Trophoblast cell (in vitro differentiated cells and primary cell): ENCODE measurements around the gene SOBP.

ENCODE experiments used
- DNase-seq, 2 donors: peaks; one replicate each; pipeline ENCODE4 v3.0.0-alpha.2; 2016
- H2AFZ ChIP-seq: 2 replicates; pipeline ENCODE4 v1.6.1; 2013; ENCODE audit warnings: low read length, moderate library complexity, mild to moderate bottlenecking; ENCODE audit not compliant: insufficient read depth, poor library complexity
- H2AK5ac ChIP-seq: 2 replicates; pipeline ENCODE4 v1.6.1; 2013; ENCODE audit warnings: mild to moderate bottlenecking, low read length
- H2BK120ac ChIP-seq: 2 replicates; pipeline ENCODE4 v1.6.1; 2013; ENCODE audit warnings: low read length, mild to moderate bottlenecking, moderate library complexity; ENCODE audit not compliant: insufficient read depth, poor library complexity
- H2BK12ac ChIP-seq: 2 replicates; pipeline ENCODE4 v1.6.1; 2013; ENCODE audit warnings: mild to moderate bottlenecking, low read length, moderate library complexity
- H2BK5ac ChIP-seq: 2 replicates; pipeline ENCODE4 v1.6.1; 2013; ENCODE audit warnings: low read length, low read depth, moderate library complexity, mild to moderate bottlenecking; ENCODE audit not compliant: poor library complexity
- H3K14ac ChIP-seq: 2 replicates; pipeline ENCODE4 v1.6.1; 2013; ENCODE audit warnings: mild to moderate bottlenecking, low read length
- H3K18ac ChIP-seq: 2 replicates; pipeline ENCODE4 v1.6.1; 2013; ENCODE audit warnings: mild to moderate bottlenecking, low read length
- H3K23ac ChIP-seq: 2 replicates; pipeline ENCODE4 v1.6.1; 2013; ENCODE audit warnings: low read length
- H3K27ac ChIP-seq: 2 replicates; pipeline ENCODE4 v1.5.1; 2013; ENCODE audit warnings: low read depth, mild to moderate bottlenecking, inconsistent platforms, low read length, moderate library complexity
- H3K27me3 ChIP-seq: 2 replicates; pipeline ENCODE4 v1.6.1; 2013; ENCODE audit warnings: inconsistent platforms, mild to moderate bottlenecking, low read length, moderate library complexity; ENCODE audit not compliant: insufficient read depth
- H3K36me3 ChIP-seq, 2 experiments: 1 replicate in 1 of 2; 2 replicates in 1 of 2; pipeline ENCODE4 v1.6.1; 2013; ENCODE audit warnings: low read length in 2 of 2, mild to moderate bottlenecking in 2 of 2, moderate library complexity in 1 of 2; ENCODE audit not compliant: insufficient read depth in 2 of 2, control insufficient read depth in 1 of 2
- H3K4ac ChIP-seq: 2 replicates; pipeline ENCODE4 v1.6.1; 2013; ENCODE audit warnings: low read depth, mild to moderate bottlenecking, low read length, moderate library complexity
- H3K4me1 ChIP-seq, 2 experiments: 1 replicate in 1 of 2; 2 replicates in 1 of 2; pipeline ENCODE4 v1.6.1; 2013; ENCODE audit warnings: low read length in 2 of 2, mild to moderate bottlenecking in 2 of 2, moderate library complexity in 1 of 2; ENCODE audit not compliant: insufficient read depth in 2 of 2, control insufficient read depth in 1 of 2
- H3K4me2 ChIP-seq: 2 replicates; pipeline ENCODE4 v1.6.1; 2013; ENCODE audit warnings: inconsistent platforms, mild to moderate bottlenecking, low read length, moderate library complexity
- H3K4me3 ChIP-seq: 2 replicates; pipeline ENCODE4 v1.5.1; 2013; ENCODE audit warnings: mild to moderate bottlenecking, low read depth, low read length, inconsistent platforms
- H3K79me1 ChIP-seq: one replicate; pipeline ENCODE4 v1.6.1; 2013; ENCODE audit warnings: low read length
- H3K79me2 ChIP-seq: 2 replicates; pipeline ENCODE4 v1.6.1; 2013; ENCODE audit warnings: low read length, mild to moderate bottlenecking; ENCODE audit not compliant: control insufficient read depth, insufficient read depth, poor library complexity
- H3K9ac ChIP-seq: 2 replicates; pipeline ENCODE4 v1.6.1; 2013; ENCODE audit warnings: mild to moderate bottlenecking, low read length
- H3K9me3 ChIP-seq: 2 replicates; pipeline ENCODE4 v1.6.1; 2013; ENCODE audit warnings: low read depth, mild to moderate bottlenecking, control low read depth, inconsistent platforms, low read length; ENCODE audit not compliant: insufficient read depth
- H4K12ac ChIP-seq: 2 replicates; pipeline ENCODE4 v1.6.1; 2013; ENCODE audit warnings: low read depth, mild to moderate bottlenecking, low read length, moderate library complexity
- H4K8ac ChIP-seq: 2 replicates; pipeline ENCODE4 v1.6.1; 2013; ENCODE audit warnings: low read depth, mild to moderate bottlenecking, low read length, moderate library complexity
- H4K91ac ChIP-seq: one replicate; pipeline ENCODE4 v1.6.1; 2013; ENCODE audit warnings: low read depth, mild to moderate bottlenecking, low read length, moderate library complexity
- WGBS: extraction: QIAGEN DNeasy Blood & Tissue Kit; methylation state at CpG from one replicate; pipeline ENCODE4 v1.1.7; 2013; ENCODE audit warnings: missing lambda C conversion rate; ENCODE audit not compliant: insufficient read length, insufficient coverage; ENCODE audit errors: extremely low coverage; 5-methylcytosine and 5-hydroxymethylcytosine counted together

Gene SOBP

DNA sequence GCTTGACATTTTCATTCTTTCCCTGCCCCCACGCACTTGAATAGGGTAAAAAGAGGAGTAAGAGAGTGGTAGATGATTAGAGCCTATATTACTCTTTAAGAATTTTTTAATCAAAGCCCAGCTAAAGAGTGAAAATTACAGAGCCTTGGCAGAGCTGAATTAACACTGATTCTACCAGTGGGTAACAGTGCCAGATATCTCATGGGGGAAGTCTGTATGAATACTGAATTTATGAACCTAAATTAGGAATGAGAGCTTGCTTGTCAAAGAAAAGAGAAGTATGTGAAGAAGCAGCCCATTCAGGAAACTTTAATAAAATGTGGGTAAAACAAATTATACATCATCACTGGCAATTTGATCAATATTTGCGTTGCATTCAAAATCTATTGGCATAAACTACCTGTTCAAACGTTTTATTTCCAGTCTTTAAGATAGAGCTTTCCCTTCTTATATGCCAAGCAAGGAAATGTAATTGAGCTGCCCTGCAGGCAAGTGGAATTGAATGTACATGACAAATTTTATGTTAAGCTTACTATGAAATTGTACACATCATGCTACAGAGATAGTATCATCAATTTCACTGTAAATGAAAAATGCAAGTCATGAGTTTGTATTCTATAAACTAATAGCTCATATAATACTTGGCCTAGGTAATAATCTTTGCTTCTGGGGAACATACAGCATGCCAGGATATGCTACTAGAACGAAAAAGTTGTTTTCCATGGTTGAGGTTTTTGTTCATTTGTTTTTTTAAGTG, 14.5 kb downstream of the SOBP start:
- H3K79me1 ChIP-seq = no peaks in the 10 kb centered on the region
- H3K27me3 ChIP-seq = no peaks in the 10 kb centered on the region
- H3K9ac ChIP-seq = no peak overlapping the region
- H4K12ac ChIP-seq = no peak overlapping the region
- H2BK12ac ChIP-seq = no peak overlapping the region
- H3K79me2 ChIP-seq = no peaks in the 10 kb centered on the region
- no peak overlapping the region for H4K91ac ChIP-seq
- no peak overlapping the region for H3K27ac ChIP-seq
- no peaks in the 10 kb centered on the region for H3K9me3 ChIP-seq
- no peak overlapping the region for H3K4me3 ChIP-seq
- H2BK120ac ChIP-seq = no peak overlapping the region
- H3K4me1 ChIP-seq = no peaks in the 10 kb centered on the region
- H4K8ac ChIP-seq = no peak overlapping the region
- H3K4ac ChIP-seq = no peak overlapping the region
- H3K23ac ChIP-seq = no peak overlapping the region
- H2BK5ac ChIP-seq = no peak overlapping the region
- H3K18ac ChIP-seq = no peak overlapping the region
- H3K14ac ChIP-seq = no peak overlapping the region
- no peaks in the 10 kb centered on the region for H3K36me3 ChIP-seq
- no peak for DNase-seq
- H3K4me2 ChIP-seq = no peak overlapping the region
- WGBS = no CpG with 5 or more reads among the region's 4 CpGs
- H2AK5ac ChIP-seq = no peak overlapping the region
- no peak overlapping the region for H2AFZ ChIP-seq

DNA sequence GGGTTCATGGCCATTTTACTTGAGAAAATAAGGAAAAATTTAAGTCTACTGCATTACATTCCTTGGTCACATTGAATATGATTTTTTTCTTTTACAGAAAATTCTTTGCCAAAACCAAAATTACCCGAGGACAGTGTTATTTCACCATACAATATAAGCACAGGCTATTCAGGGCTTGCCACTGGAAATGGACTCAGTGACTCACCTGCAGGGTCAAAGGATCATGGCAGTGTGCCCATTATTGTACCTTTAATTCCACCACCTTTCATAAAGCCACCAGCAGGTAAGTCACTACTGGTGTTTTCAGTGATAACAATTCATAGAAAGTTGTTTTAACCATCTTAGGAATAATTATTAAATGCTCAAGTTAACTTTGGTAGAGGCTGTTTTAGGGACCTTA, 16.2 kb downstream of the SOBP start:
- no CpG with 5 or more reads among the region's 1 CpG for WGBS
- DNase-seq = no peak
- no peak overlapping the region for H3K4ac ChIP-seq
- H3K27ac ChIP-seq = no peak overlapping the region
- no peaks in the 10 kb centered on the region for H3K27me3 ChIP-seq
- no peak overlapping the region for H3K4me2 ChIP-seq
- H4K8ac ChIP-seq = no peak overlapping the region
- no peak overlapping the region for H2BK120ac ChIP-seq
- no peak overlapping the region for H3K9ac ChIP-seq
- no peak overlapping the region for H3K4me3 ChIP-seq
- no peak overlapping the region for H2AFZ ChIP-seq
- no peak overlapping the region for H2AK5ac ChIP-seq
- H3K9me3 ChIP-seq = no peaks in the 10 kb centered on the region
- H3K18ac ChIP-seq = no peak overlapping the region
- no peak overlapping the region for H3K14ac ChIP-seq
- no peak overlapping the region for H4K91ac ChIP-seq
- H3K79me1 ChIP-seq = no peaks in the 10 kb centered on the region
- no peaks in the 10 kb centered on the region for H3K36me3 ChIP-seq
- no peak overlapping the region for H2BK12ac ChIP-seq
- no peaks in the 10 kb centered on the region for H3K79me2 ChIP-seq
- H2BK5ac ChIP-seq = no peak overlapping the region
- no peak overlapping the region for H4K12ac ChIP-seq
- H3K4me1 ChIP-seq = no peaks in the 10 kb centered on the region
- H3K23ac ChIP-seq = no peak overlapping the region

DNA sequence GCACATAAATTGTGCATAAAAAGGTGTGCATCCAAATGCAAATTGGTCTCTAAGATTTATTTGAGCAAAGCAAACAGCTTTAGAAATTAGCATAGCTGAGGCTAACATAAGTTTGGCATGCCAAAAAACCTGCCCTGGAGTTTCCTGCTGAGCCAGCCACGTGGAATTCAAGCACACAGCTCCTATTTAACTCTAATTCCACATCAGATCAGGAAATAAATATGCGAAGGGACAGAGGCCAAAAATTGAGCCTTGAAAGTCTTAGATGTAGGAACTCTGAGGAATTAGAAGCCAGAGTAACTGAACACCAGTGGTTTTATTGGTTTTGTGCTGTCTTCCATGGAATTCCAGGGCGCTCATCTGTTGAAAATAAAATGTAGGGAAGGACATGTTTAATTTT, 19.6 kb downstream of the SOBP start:
- Histone ChIP-seq H3K36me3 (no peaks in the 10 kb centered on the region), H4K91ac (no peak overlapping the region), H4K12ac (no peak overlapping the region), H3K4me3 (no peak overlapping the region), H3K9me3 (no peaks in the 10 kb centered on the region), H3K18ac (no peak overlapping the region), H2BK5ac (no peak overlapping the region), H3K4me2 (no peak overlapping the region), H3K4ac (no peak overlapping the region), H3K27ac (no peak overlapping the region), H3K9ac (no peak overlapping the region), H4K8ac (no peak overlapping the region), H3K79me1 (no peaks in the 10 kb centered on the region), H2AFZ (no peak overlapping the region), H3K79me2 (no peaks in the 10 kb centered on the region), H2BK12ac (no peak overlapping the region), H3K23ac (no peak overlapping the region), H2BK120ac (no peak overlapping the region), H3K27me3 (no peaks in the 10 kb centered on the region), H3K4me1 (no peaks in the 10 kb centered on the region), H3K14ac (no peak overlapping the region), H2AK5ac (no peak overlapping the region)
- DNase-seq = peak in 1 of 2 donors; percentile 23
- no CpG with 5 or more reads among the region's 3 CpGs for WGBS

DNA sequence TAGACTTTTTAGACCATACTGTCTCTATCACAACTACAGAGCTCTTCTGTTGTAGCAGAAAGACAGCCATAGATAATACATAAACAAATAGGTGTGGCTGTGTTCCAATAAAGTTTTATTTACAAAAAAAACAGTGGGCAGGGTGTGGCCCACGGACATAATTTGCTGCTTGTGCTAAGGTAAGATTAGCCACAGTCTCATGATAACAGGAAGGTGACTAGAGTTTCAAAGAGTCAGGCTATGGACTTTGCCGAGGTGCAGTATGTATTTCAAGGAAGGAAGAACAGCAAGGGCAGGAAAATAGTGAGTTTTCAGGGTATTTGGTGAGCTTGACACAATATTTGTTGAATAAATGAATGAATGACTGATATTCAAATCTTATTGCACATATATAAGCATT, 20.2 kb downstream of the SOBP start:
- H3K4me1 ChIP-seq = no peaks in the 10 kb centered on the region
- no peak overlapping the region for H3K14ac ChIP-seq
- no peak overlapping the region for H2BK12ac ChIP-seq
- no peak overlapping the region for H3K23ac ChIP-seq
- H3K36me3 ChIP-seq = no peaks in the 10 kb centered on the region
- H3K18ac ChIP-seq = no peak overlapping the region
- H2AFZ ChIP-seq = no peak overlapping the region
- no peak overlapping the region for H2AK5ac ChIP-seq
- H3K9ac ChIP-seq = no peak overlapping the region
- no peak overlapping the region for H3K27ac ChIP-seq
- H3K79me2 ChIP-seq = no peaks in the 10 kb centered on the region
- H3K4me3 ChIP-seq = no peak overlapping the region
- no peak for DNase-seq
- H3K27me3 ChIP-seq = no peaks in the 10 kb centered on the region
- no peak overlapping the region for H4K8ac ChIP-seq
- no peak overlapping the region for H4K91ac ChIP-seq
- H3K79me1 ChIP-seq = no peaks in the 10 kb centered on the region
- no peaks in the 10 kb centered on the region for H3K9me3 ChIP-seq
- H4K12ac ChIP-seq = no peak overlapping the region
- no peak overlapping the region for H3K4me2 ChIP-seq
- H2BK5ac ChIP-seq = no peak overlapping the region
- H2BK120ac ChIP-seq = no peak overlapping the region
- WGBS = no CpG with 5 or more reads among the region's 2 CpGs
- H3K4ac ChIP-seq = no peak overlapping the region
